PC-3 (cell line): ENCODE data around the gene TESK2.

Experiments used
- EZH2 ChIP-seq: fragments of 300-600 bp; sonication (generic); IDR thresholded peaks from one replicate; pipeline ENCODE4 v1.6.1; 2017; ENCODE audit warnings: antibody characterized with exemption, mild to moderate bottlenecking, low read length; ENCODE audit not compliant: unreplicated experiment
- EZH2phosphoT487 ChIP-seq: fragments of 300-600 bp; sonication (generic); IDR thresholded peaks from 2 replicates; pipeline ENCODE4 v1.6.1; 2018; ENCODE audit warnings: mild to moderate bottlenecking, antibody characterized with exemption, low read length, borderline replicate concordance
- TF ChIP-seq, protein P1 (sequence below): fragments of 300-600 bp; sonication (generic); conservative IDR thresholded peaks from 2 replicates; pipeline ENCODE4 v1.5.1; 2017; ENCODE audit warnings: antibody characterized with exemption, low read depth, mild to moderate bottlenecking, low read length

DNA sequence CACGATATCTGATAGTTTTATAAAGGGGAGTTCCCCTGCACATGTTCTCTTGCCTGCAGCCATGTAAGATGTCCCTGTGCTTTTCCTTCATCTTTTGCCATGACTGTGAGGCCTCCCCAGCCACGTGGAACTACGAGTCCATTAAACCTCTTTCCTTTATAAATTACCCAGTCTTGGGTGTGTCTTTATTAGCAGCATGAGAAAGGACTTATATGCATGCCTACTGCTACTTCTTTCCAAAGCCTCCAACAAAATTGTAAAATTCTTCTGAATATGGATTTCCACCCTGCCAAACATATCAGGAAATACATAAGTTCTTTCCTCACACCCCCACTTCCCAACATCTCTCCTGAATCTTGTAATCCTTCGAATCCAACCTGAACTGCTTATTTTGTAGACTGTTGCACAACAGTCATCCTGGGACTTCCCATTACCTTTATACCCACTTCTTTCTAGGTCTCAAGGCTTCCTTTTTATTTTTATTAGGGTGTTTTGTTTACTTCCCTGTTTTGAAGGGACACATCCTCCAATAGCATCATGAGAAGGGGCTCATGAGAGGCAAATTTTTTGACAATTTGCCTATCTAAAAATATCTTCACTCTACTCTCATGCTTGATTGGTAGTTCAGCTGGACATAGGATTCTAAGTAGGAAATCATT, 83.2 kb downstream of the TESK2 start:
- TF ChIP-seq, protein P1, sequence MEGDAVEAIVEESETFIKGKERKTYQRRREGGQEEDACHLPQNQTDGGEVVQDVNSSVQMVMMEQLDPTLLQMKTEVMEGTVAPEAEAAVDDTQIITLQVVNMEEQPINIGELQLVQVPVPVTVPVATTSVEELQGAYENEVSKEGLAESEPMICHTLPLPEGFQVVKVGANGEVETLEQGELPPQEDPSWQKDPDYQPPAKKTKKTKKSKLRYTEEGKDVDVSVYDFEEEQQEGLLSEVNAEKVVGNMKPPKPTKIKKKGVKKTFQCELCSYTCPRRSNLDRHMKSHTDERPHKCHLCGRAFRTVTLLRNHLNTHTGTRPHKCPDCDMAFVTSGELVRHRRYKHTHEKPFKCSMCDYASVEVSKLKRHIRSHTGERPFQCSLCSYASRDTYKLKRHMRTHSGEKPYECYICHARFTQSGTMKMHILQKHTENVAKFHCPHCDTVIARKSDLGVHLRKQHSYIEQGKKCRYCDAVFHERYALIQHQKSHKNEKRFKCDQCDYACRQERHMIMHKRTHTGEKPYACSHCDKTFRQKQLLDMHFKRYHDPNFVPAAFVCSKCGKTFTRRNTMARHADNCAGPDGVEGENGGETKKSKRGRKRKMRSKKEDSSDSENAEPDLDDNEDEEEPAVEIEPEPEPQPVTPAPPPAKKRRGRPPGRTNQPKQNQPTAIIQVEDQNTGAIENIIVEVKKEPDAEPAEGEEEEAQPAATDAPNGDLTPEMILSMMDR: no peak
- no peak for TF ChIP-seq EZH2phosphoT487
- TF ChIP-seq EZH2: no peak
